Effector memory CD4-positive, alpha-beta T cell (primary cell): ENCODE data around the gene CCL17.

Source experiments
- DNase-seq, 3 donors: peaks; one replicate each; pipeline ENCODE4 v3.0.0-alpha.2; 2020
- H3K27ac ChIP-seq: 2 replicates; pipeline ENCODE4 v1.7.0; 2013; ENCODE audit warnings: mild to moderate bottlenecking, low read length, moderate library complexity; ENCODE audit not compliant: insufficient read depth, poor library complexity, severe bottlenecking
- H3K27me3 ChIP-seq: replicated peaks from 2 replicates; pipeline ENCODE4 v1.7.0; 2013; ENCODE audit warnings: mild to moderate bottlenecking, low read length; ENCODE audit not compliant: insufficient read depth, control insufficient read depth, poor library complexity, severe bottlenecking
- H3K36me3 ChIP-seq: 2 replicates; pipeline ENCODE4 v1.7.0; 2013; ENCODE audit warnings: mild to moderate bottlenecking, low read length, moderate library complexity; ENCODE audit not compliant: control insufficient read depth, insufficient read depth
- H3K4me1 ChIP-seq: 2 replicates; pipeline ENCODE4 v1.7.0; 2013; ENCODE audit warnings: low read length, mild to moderate bottlenecking; ENCODE audit not compliant: control insufficient read depth, insufficient read depth, poor library complexity, severe bottlenecking
- H3K4me3 ChIP-seq: 2 replicates; pipeline ENCODE4 v1.7.0; 2013; ENCODE audit warnings: low read length, low read depth, mild to moderate bottlenecking; ENCODE audit not compliant: insufficient read depth, poor library complexity, severe bottlenecking
- H3K9me3 ChIP-seq: 2 replicates; pipeline ENCODE4 v1.7.0; 2013; ENCODE audit warnings: mild to moderate bottlenecking, low read length, moderate library complexity; ENCODE audit not compliant: control insufficient read depth
- total RNA-seq, 3 donors: gene quantifications; one replicate each; lab custom pipeline; 2026; lab: John Stamatoyannopoulos, UW

Gene CCL17
- 0 reads per million in 3 donors for total RNA-seq

- H3K27ac ChIP-seq = no peak within 1 kb of the TSS
- H3K36me3 ChIP-seq = no peaks in the 10 kb centered on the region
- H3K4me1 ChIP-seq = no peaks in the 10 kb centered on the region
- H3K9me3 ChIP-seq = no peaks in the 10 kb centered on the region
- H3K27me3 ChIP-seq = no peaks in the 10 kb centered on the region
- no peak for DNase-seq
- H3K4me3 ChIP-seq = no peak within 1 kb of the TSS
Measured at GRCh38 chr16:57403965-57404817, at the start of gene CCL17. TSS of gene CCL17 (plus strand) at chr16:57404767. CDS start at chr16:57413933, 9,166 bp downstream.

- no peaks in the 10 kb centered on the region for H3K27me3 ChIP-seq
- no peak overlapping the region for H3K27ac ChIP-seq
- DNase-seq = no peak
- no peaks in the 10 kb centered on the region for H3K36me3 ChIP-seq
- no peaks in the 10 kb centered on the region for H3K9me3 ChIP-seq
- H3K4me3 ChIP-seq = no peak overlapping the region
- H3K4me1 ChIP-seq = no peaks in the 10 kb centered on the region
Measured at GRCh38 chr16:57355898-57356414, 48.6 kb upstream of the CCL17 start.

- H3K4me1 ChIP-seq = no peaks in the 10 kb centered on the region
- no peaks in the 10 kb centered on the region for H3K9me3 ChIP-seq
- H3K27me3 ChIP-seq = no peaks in the 10 kb centered on the region
- H3K4me3 ChIP-seq = no peak overlapping the region
- H3K27ac ChIP-seq = no peak overlapping the region
- no peak for DNase-seq
- H3K36me3 ChIP-seq = no peaks in the 10 kb centered on the region
Measured at GRCh38 chr16:57356547-57356946, 48.0 kb upstream of the CCL17 start.

GRCh38 chr16:57357330-57358085 is 47.1 kb upstream of the CCL17 start:
- DNase-seq = no peak
- H3K4me3 ChIP-seq = no peak overlapping the region
- H3K27me3 ChIP-seq = no peaks in the 10 kb centered on the region
- no peaks in the 10 kb centered on the region for H3K9me3 ChIP-seq
- no peak overlapping the region for H3K27ac ChIP-seq
- no peaks in the 10 kb centered on the region for H3K4me1 ChIP-seq
- H3K36me3 ChIP-seq = no peaks in the 10 kb centered on the region

- DNase-seq = no peak
- no peak overlapping the region for H3K27ac ChIP-seq
- no peaks in the 10 kb centered on the region for H3K27me3 ChIP-seq
- H3K9me3 ChIP-seq = no peaks in the 10 kb centered on the region
- H3K4me3 ChIP-seq = no peak overlapping the region
- no peaks in the 10 kb centered on the region for H3K36me3 ChIP-seq
- no peaks in the 10 kb centered on the region for H3K4me1 ChIP-seq
Measured at GRCh38 chr16:57358086-57358420, 46.5 kb upstream of the CCL17 start.

DNA sequence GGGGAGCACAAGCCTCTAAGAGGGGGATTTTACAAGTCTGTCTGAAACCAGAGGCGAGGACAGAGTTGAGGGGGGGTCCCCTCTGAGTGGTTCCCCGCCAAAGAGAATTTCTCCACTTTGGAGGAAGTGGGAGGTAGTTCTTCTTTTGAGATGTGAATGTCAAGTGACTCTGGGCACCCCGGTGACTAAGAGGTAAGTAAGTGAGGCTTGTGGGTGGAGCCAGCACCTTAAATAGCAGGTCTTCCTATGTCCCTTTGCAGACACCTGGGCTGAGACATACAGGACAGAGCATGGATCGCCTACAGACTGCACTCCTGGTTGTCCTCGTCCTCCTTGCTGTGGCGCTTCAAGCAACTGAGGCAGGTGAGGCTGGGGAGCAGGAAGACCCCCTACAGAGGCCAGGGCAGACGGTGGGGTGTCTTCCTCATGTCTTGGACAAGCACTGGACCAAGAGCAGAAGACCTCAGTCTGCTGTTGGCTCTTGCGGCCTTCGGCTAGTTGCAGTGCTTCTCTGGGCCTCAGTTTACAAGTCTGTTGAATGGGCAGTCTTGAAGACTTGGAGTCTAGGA is 46.0 kb upstream of the CCL17 start, which contains the start of gene CCL22:
Gene CCL22 (plus strand): TSS at position 257 of the 569 bp plus-strand sequence. CDS start 34 bp downstream, at position 291.
- no peaks in the 10 kb centered on the region for H3K4me1 ChIP-seq
- no peaks in the 10 kb centered on the region for H3K27me3 ChIP-seq
- no peaks in the 10 kb centered on the region for H3K36me3 ChIP-seq
- H3K4me3 ChIP-seq = no peak within 1 kb of the TSS
- no peak within 1 kb of the TSS for H3K27ac ChIP-seq
- H3K9me3 ChIP-seq = no peaks in the 10 kb centered on the region
- DNase-seq = no peak

GRCh38 chr16:57360321-57360935 is 44.1 kb upstream of the CCL17 start:
- H3K4me3 ChIP-seq = no peak overlapping the region
- no peaks in the 10 kb centered on the region for H3K36me3 ChIP-seq
- DNase-seq = no peak
- no peaks in the 10 kb centered on the region for H3K27me3 ChIP-seq
- no peak overlapping the region for H3K27ac ChIP-seq
- H3K9me3 ChIP-seq = no peaks in the 10 kb centered on the region
- H3K4me1 ChIP-seq = no peaks in the 10 kb centered on the region

DNA sequence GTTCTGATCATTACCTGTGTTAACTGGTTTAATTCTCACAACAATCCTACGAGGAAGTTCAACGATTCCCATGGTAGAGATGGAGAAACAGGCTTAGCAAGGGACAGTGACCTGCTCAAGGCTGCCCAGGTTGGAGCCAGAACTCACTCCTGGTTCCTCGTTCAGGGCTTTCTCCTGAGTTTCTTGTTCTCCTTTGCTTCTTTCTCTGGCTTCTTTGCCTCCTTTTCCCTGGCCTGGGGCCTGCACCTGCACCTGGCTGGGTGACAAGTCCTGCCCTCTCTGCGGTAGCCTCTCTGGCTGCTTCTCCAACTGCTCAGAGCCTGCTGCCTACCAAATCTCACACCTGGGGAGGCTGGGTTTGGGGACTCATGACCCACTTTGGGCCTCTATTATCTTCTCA is 43.2 kb upstream of the CCL17 start:
- Histone ChIP-seq H3K27ac (no peak overlapping the region), H3K4me1 (no peaks in the 10 kb centered on the region), H3K4me3 (no peak overlapping the region), H3K36me3 (no peaks in the 10 kb centered on the region), H3K9me3 (no peaks in the 10 kb centered on the region), H3K27me3 (no peaks in the 10 kb centered on the region)
- no peak for DNase-seq

- no peaks in the 10 kb centered on the region for H3K4me1 ChIP-seq
- H3K27me3 ChIP-seq = no peaks in the 10 kb centered on the region
- H3K9me3 ChIP-seq = no peaks in the 10 kb centered on the region
- no peaks in the 10 kb centered on the region for H3K36me3 ChIP-seq
- no peak overlapping the region for H3K27ac ChIP-seq
- H3K4me3 ChIP-seq = no peak overlapping the region
- DNase-seq = no peak
Measured at GRCh38 chr16:57364143-57364542, 40.4 kb upstream of the CCL17 start.
